SKM-1 treated with dmso at 0.1 percent for 144 hours (cell line): ENCODE measurements around the gene OR1M1.
"Not testable (repeated sequence)": the region's sequence is repeated elsewhere in the genome, so short reads cannot be mapped to it uniquely, and the experiment has no call there.

Experiments
- DNase-seq: peaks from one replicate; lab custom pipeline; 2025; ENCODE audit not compliant: unreplicated experiment; lab: John Stamatoyannopoulos, UW

Gene OR1M1

GRCh38 chr19:9086761-9087160 is at the start of gene OR1M1:
Gene OR1M1 (plus strand): TSS chr19:9087061. CDS start chr19:9093245, 6,184 bp downstream.
- no peak for DNase-seq

DNA sequence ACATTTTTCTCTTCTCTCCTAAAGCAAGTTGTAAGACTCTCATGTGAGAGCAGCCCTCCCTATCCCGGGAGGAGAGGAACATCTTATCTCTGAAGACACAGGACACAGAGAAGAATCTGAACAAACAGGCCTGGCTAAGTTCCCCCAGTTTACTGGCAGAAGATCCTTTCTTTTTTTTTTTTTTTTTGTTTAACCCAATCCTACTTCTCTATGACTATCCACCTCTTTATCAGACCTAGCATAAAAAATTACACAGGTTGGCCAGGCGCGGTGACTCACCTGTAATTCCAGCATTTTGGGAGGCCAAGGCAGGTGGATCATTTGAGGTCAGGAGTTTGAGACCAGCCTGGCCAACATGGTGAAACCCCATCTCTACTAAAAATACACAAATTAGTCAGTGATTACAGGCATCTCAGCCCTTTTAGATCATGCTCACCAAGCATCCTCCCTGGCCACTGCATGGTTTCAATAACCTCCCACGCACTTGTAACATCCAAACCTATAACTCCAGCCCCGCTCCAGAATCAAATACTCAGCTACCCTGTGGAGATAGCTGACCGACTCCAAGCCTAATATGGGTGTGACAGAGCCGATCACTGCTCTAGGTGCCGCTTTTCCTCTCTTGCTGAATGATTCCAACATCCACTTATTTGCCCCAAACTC is 49.3 kb upstream of the OR1M1 start:
- DNase-seq, result no peak

GRCh38 chr19:9039728-9040127 is 47.1 kb upstream of the OR1M1 start:
- no peak for DNase-seq

GRCh38 chr19:9040131-9040530 is 46.7 kb upstream of the OR1M1 start:
- DNase-seq, result no peak

DNA sequence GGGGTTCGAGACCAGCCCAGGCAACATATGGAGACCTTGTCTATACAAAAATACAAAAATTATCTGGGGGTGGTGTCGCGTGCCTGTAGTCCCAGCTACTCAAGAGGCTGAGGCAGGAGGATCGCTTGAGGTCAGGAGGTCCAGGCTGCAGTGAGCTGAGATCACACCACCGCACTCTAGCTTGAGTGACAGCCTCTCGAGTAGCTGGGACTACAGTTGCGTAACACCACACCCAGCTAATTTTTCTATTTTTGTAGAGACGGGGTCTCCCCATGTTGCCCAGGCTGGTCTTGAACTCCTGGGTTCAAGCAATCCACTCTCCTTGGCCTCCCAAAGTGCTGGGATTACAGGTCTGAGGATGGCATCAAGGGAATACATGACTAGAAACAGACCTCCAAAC is 45.8 kb upstream of the OR1M1 start:
- no peak for DNase-seq

DNA sequence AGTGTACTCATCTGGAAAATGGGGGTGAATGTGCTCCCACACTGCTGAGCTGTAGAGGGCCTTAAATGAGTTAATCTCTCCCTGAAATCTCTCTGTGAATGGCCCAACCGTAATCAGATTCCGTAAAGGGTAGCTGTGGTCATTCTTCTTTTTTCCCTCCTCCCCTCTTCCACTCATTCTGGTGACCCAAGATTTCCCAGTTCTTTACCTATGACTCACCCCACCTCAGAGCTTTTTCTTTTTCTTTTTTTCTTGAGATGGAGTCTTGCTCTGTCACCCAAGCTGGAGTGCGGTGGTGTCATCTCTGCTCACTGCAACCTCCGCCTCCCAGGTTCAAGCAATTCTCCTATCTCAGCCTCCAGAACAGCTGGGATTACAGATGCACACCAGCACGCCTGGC is 43.3 kb upstream of the OR1M1 start:
- no peak for DNase-seq

- no peak for DNase-seq
These were observed 42.4 kb upstream of the OR1M1 start for GRCh38 chr19:9044449-9044848.

DNA sequence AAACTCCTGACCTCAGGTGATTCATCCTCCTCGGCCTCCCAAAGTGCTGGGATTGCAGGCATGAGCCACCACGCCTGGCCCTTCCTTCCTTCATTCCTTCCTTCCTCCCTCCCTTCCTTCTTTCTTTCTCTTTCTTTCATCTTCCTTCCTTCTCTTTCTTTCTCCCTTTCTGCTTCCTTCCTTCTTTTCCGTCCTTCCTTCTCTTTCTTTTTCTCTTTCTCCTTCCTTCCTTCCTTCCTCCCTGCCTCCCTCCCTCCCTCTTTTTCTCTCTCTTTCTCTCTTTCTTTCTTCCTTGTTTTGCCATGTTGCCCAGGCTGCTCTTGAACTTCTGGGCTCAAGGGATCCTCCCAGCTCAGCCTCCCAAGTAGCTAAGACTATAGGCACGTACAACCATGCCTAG is 40.2 kb upstream of the OR1M1 start:
- no peak for DNase-seq

DNA sequence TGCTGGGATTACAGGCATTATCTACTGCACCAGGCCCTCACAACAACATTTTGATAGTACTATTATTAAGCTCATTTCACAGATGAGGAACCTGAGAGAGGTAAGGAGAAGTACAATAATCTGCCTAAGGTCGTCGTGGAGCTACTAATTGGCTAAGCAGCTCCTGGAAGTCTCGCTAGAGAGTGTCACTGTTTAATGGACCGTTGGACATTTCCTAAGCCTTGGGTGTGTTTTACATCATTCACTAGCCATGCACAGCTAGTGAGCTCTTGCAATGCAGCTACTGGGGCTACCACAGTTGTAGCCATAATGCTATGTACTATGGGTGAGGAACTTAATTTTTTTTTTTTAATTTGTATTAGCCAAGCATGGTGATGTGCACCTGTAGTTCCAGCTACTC is 34.0 kb upstream of the OR1M1 start:
- DNase-seq, result peak; percentile 27

DNA sequence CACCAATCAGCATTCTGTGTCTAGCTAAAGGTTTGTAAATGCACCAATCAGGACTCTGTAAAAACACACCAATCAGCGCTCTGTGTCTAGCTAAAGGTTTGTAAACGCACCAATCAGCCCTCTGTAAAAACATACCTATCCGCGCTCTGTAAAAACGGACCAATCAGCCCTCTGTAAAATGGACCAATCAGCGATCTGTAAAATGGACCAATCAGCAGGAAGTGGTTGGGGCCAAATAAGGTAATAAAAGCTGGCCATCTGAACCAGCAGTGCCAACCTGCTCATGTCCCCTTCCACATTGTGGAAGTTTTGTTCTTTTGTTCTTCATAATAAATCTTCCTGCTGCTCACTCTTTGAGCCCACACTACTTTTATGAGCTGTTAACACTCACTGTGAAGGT is 33.2 kb upstream of the OR1M1 start:
- not testable (repeated sequence) for DNase-seq

DNA sequence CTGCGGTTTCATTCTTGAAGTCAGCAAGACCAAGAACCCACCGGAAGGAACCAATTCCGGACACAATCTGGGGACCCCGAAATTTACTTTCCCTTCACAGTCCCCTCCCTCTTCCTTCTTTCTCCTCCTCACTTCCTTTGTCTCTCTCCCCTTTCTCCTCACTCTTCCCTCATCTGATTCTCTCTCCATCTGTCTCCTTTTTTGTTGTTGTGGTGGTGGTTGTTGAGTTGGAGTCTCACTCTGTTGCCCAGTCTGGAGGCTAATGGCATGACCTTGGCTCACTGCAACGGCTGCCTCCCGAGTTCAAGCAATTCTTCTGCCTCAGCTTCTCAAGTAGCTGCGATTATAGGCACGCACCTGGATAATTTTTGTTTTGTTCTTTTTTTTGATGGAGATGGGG is 32.7 kb upstream of the OR1M1 start:
- no peak for DNase-seq

DNA sequence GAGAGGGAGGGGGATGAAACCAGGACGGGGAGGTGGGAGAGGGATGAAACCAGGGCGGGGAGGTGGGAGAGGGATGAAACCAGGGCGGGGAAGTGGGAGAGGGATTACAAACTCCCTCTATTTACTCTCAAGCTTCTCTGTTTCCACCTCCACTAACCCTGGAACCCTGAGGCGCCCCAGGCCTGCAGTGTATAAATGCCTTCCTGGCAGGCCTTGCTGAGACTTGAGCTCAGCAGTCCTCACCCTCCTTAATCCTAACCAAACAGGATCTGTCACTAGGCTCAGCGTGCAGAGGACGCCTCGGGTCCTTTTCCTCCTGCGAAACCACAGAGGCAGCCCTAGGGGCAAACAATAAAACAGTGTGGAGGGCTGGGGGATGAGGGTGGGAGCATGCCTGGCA is 32.1 kb upstream of the OR1M1 start:
- no peak for DNase-seq

DNA sequence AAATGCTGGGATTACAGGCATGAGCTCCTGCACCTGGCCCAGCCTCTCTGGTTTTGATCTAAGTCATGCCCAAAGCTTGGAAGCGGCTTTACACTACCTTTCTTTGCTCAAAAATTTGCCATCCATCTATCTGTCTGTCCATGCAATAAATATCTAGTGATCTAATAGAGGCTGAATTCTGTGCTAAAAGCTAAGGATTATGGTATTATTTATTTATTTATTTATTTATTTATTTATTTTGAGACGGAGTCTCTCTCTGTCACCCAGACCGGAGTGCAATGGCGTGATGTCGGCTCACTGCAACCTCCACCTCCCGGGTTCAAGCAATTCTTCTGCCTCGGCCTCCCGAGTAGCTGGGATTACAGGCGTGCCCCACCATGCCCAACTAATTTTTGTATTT is 30.7 kb upstream of the OR1M1 start:
- DNase-seq, result not testable (repeated sequence)

DNA sequence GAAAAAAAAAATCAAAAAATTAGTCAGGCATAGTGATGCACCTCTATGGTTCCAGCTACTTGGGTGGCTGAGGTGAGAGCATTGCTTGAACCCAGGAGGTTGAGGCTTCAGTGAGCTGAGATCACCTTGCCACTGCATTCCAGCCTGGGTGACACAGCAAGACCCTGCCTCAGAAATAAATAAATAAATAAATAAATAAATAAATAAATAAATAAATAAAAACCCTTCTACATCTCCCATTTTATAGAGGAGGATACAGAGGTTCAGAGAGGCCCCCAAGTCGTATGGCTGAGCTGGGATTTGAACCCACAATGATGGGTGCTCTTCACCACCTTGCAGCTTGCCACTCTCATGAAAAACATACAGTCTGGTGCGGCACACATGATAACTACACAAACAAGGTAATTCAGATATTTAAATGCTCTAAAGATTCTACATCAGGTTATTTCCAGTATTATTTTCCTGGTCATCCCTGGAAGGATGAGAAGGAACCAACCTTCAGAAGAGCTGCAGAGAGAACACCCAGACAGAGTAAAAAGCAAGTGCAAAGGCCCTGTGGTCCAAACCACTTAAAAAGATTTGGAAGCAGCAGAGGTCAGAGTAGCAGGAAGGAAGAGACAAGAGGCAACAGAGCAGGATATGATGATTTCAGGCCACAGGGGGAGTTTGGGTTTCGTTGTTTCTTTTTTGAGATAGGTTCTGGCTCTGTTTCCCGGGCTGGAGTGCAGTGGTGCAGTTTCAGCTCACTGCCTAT is 29.2 kb upstream of the OR1M1 start:
- DNase-seq, result no peak

- peak; percentile 27 for DNase-seq
These were observed 27.8 kb upstream of the OR1M1 start for GRCh38 chr19:9058905-9059667.

DNA sequence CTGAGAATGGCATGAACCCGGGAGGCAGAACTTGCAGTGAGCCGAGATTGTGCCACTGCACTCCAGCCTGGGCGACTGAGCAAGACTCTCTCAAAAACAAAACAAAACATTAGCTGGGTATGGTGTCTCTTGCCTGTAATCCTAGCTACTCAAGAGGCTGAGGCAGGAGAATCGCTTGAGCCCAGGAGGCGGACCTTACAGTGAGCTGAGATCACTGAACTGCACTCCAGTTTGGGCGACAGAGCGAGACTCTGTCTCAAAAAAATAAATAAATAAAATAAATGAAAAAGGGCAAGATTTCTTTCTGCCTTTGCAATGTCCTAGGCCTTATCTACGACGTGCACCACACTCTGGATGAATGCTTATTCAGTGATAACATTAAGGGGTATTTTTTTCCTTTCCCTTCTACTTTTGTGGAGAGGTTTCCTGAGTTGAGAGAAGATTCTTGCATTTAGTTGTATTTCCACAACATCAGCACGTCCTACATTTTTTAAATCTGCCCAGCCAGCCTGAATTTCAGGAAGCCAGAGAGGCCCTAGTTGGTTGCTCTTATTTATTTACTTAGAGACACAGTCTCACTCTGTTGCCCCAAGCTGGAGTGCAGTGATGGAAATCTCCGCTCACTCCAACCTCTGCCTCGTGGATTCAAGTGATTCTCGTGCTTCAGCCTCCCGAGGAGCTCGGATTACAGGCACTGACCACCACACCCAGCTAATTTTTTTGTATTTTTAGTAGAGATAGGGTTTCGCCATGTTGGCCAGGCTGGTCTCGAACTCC is 26.1 kb upstream of the OR1M1 start:
- no peak for DNase-seq

DNA sequence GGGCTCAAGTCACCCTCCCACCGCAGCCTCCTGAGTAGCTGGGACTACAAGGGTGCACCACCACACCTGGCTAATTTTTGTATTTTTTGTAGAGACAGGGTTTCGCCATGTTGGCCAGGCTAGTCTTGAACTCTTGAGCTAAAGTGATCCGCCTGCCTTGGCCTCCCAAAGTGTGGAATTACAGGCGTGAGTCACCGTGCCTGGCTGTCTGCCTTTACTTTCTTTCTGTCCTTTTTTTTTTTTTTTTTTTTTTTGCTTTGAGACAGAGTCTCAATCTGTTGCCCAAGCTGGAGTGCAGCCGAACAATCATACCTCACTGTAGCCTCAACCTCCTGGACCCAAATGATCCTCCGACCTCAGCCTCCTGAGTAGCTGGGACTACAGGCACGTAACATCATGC is 25.0 kb upstream of the OR1M1 start:
- DNase-seq, result no peak

GRCh38 chr19:9065457-9066014 is 21.3 kb upstream of the OR1M1 start:
- DNase-seq, result no peak

DNA sequence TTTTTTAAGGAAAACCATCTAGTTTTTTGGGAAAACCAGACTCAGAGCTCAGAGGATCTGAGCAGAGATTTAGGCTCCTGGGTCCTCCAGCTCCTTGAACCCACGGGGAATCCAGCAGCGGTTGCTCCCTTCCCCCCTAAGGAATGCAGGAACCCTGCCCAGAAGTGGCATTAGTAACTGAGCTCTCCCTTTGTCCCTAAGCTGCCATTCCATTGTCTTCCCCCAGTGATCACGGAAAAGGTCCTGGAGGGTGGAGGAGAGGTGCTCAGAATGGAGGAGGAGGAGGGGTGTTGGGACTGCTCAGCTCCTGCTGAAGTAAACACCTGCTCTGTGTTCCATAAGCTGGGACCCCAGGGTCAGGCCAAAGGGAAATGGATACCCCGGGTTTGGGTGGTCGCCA is 16.8 kb upstream of the OR1M1 start:
- DNase-seq, result no peak

DNA sequence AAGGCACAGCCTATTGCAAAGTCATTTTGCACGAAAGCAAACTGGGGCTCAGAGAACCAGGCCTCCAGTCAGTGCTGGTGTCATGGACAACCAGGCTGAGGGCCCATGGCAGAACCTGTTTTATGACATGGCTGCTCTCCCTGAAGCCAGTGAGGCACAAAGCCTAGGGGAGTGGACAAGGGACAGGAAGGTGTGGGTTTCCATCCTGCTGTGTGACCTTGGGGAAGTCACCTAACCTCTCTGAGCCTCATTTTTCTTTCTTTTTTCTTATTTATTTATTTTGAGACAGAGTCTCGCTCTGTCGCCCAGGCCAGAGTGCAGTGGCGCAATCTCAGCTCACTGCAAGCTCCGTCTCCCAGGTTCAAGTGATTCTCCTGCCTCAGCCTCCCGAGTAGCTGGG is 15.1 kb upstream of the OR1M1 start:
- DNase-seq, result not testable (repeated sequence)

GRCh38 chr19:9073806-9074205 is 13.1 kb upstream of the OR1M1 start:
- DNase-seq, result no peak
